AG09319 (cell line): ENCODE measurements around the gene NAGA.

Experiments
- DNase-seq: peaks from one replicate; pipeline ENCODE4 v3.0.0-alpha.2; 2010; ENCODE audit warnings: low read depth; ENCODE audit errors: extremely low read depth
- TF ChIP-seq, protein P1 (sequence below): IDR thresholded peaks from 2 replicates; pipeline ENCODE4 v1.5.1; 2011; ENCODE audit warnings: low read depth, mild to moderate bottlenecking, inconsistent platforms, low read length, moderate library complexity

NAGA gene

GRCh38 chr22:42066937-42067336, 3.7 kb downstream of the NAGA start:
- DNase-seq: no peak
- TF ChIP-seq, protein P1, sequence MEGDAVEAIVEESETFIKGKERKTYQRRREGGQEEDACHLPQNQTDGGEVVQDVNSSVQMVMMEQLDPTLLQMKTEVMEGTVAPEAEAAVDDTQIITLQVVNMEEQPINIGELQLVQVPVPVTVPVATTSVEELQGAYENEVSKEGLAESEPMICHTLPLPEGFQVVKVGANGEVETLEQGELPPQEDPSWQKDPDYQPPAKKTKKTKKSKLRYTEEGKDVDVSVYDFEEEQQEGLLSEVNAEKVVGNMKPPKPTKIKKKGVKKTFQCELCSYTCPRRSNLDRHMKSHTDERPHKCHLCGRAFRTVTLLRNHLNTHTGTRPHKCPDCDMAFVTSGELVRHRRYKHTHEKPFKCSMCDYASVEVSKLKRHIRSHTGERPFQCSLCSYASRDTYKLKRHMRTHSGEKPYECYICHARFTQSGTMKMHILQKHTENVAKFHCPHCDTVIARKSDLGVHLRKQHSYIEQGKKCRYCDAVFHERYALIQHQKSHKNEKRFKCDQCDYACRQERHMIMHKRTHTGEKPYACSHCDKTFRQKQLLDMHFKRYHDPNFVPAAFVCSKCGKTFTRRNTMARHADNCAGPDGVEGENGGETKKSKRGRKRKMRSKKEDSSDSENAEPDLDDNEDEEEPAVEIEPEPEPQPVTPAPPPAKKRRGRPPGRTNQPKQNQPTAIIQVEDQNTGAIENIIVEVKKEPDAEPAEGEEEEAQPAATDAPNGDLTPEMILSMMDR: no peak

DNA sequence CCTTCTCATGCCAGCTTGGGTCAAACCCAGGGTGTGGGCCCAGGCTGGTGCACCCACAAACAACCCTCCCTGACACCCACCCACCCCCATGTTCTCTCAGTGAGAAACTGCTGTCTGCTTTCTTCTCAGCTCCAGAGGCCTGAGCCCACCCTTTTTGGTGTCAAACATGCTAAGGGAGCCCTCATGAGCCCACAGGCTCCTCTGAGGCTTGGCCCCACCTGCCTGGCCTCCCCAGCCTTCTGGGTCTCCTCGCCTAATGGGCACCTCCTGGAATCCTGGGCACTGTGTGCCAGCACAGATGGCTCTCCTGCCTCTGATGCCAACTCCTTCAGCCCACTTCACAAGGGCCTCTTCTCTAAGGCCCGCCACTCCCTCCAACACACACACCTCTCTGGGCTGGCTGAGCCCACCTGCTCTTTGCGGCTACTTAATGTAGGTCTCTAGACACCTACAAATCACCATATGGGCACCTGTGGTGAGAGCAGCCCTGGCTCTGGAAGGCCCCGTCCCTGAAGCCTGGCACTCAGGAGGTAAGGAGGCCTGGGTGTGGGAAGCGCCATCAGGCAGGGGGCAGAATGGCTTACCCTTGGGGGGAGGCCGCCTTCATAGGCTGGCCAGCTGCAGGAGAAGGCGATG, 4.4 kb downstream of the NAGA start:
- TF ChIP-seq, protein P1: no peak
- DNase-seq: no peak

DNA sequence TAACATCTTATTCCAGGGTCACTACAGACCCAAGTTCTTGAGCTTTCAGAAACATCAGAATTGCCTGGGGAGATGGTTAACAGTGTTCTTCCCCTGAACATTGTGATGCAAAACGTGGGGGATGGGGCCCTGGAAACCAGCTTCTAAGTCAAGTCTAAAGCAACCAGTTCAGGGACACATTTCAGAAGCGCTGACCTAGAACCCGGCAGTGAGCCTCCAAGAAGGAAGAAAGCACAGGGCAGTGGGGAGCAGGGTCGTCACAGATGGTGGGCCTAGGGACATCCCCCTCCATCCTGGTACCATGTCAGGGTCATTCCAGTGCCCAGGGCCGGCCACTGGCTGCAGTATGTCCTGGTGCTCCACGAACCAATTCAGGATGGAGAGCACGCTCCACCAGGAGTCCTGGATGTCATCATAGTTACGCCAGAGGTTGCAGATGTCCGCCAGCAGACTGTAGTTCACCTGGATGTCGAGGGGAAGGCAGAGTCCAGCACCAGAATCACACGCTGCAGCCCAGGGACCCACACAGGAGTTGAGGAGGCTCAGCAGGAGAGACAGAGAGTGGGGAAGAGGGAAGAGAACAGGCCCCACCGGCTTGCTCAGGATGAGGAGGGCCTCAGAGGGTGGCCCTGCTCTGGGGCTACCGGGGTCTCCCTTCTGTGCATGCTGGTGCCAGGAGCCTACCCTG, 5.0 kb downstream of the NAGA start:
- DNase-seq: no peak
- TF ChIP-seq, protein P1: no peak

DNA sequence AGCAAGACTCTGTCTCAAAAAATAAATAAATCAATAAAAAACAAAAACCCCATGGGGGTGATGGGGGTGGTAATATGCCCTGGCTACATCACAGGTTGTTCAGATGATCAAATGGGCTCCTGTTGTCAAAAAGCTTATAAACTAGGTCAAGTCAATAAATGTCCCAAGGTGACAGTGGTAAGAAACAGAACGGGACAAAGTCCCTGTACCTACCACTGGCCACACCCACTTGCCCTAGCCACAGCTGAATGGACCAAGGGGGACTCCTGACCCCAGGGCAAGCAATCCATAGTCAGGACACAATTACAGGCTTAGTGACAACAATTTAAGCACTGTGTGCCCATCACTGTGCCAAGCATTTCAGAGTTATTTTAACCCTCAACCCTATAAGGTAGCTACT, 6.0 kb downstream of the NAGA start:
- no peak for DNase-seq
- TF ChIP-seq, protein P1: no peak

GRCh38 chr22:42062506-42063170, 8.0 kb downstream of the NAGA start:
- no peak for DNase-seq
- TF ChIP-seq, protein P1: no peak

DNA sequence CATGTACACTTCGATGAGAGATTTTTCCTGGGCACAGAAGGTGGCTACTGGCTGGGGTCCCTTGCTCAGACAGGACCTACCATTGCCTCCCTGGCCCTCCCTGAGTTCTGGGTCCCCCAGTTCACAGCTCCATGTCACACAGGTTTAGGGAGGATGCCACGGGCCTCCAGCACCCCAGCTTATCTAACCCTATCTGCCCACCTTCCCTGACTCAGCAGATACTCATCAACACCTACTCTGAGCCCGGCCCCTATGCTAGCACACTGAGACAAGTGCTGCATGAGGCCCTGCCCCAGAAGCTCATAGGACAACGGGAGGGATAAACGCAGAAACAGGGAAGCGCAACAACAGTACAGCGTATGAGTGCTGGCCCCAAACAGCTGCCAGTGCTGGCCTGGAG, 9.6 kb downstream of the NAGA start:
- TF ChIP-seq, protein P1: no peak
- DNase-seq: no peak

GRCh38 chr22:42060489-42060888, 10.1 kb downstream of the NAGA start:
- no peak for DNase-seq

More at GRCh38 chr22:42060489-42060888, 10.1 kb downstream of the NAGA start:
- TF ChIP-seq, protein P1: no peak
